K562 treated with DMSO at 1 percent for 12 hours (cell line): ENCODE results near the gene SULT1C3. TPM values are rescaled to one million over a fixed set of nuclear protein-coding genes. Genes with fewer than 3 reads are reported as not detected.

ENCODE experiments used
- total RNA-seq: library from RNA; unstranded; fragments of 300-600 nt; gene quantifications from 2 replicates; pipeline ENCODE4 v1.2.3, GENCODE V29; 2022; ENCODE audit not compliant: insufficient read depth

SULT1C3 gene
- total RNA-seq: not detected in 2 replicates

DNA sequence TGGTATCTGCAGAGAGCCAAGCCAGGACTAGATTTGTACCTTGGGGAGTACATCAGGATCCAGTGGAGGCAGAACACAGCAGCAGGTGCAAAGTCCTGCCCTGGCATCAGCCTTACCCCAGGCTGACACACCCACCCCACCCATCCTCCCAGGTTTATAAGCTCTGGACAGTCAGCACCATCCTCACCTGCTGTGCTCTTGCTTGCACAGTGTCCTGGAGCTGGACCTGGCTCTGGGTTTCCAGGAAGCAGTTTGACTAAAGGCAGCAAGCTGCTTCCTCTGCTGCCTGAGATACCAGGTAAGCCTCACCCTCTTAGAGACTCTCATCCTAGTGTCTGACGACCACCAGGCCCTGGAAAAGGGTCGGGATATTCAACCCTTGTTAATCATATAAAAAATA is at the start of gene SULT1C3:
SULT1C3 (plus strand) TSS at position 183 of the 400 bp plus-strand sequence. CDS start 7,227 bp downstream, outside the sequence.

DNA sequence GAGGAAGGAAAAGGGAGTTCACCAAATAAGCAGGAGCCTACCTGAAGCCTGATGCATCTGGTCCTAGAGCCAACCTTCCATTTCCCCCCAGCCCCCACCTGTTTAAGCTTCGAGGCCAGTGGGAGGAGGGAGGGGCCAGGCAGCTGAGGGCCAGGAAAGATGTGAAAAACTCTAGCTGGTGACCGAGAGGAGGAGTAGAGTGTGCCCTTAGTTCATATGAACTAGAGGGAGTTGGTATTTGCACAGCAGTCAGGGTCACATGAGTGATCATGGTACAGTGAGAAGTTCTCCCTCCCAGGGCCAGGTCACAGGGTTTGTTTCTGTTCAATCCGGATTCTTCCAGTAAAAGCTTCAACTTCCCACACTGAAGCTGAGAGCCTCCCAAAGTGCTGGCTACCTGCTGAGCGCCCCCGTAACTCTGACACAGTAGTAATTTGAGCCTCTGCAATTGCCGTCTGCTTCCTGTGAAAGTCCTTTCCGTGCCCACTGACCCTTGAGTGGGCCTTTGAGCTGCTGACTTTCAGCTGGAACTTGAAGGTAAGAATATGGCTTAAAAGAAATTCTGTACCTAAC is 48.9 kb downstream of the SULT1C3 start, which contains the start of gene SULT1C2:
SULT1C2 (plus strand) TSS at position 362 of the 573 bp plus-strand sequence. CDS start 4,773 bp downstream, outside the sequence.

Other genes with a start within 250 kb of the SULT1C3 start
- gene SULT1C2, start 48.9 kb downstream of the SULT1C3 start, total RNA-seq: not detected in 2 replicates
- not detected in 2 replicates for gene SULT1C4, start 138.0 kb downstream of the SULT1C3 start, total RNA-seq
- gene GCC2, start 209.2 kb downstream of the SULT1C3 start, total RNA-seq: 6.1 and 24.3 TPM in 2 replicates